GM20000 (cell line): ENCODE results near the gene CLEC20A.

ENCODE experiments used
- DNase-seq: peaks from one replicate; pipeline ENCODE4 v3.0.0; 2012; ENCODE audit warnings: low spot score
- TF ChIP-seq, protein P1 (sequence below): IDR thresholded peaks from 2 replicates; pipeline ENCODE4 v1.5.1; 2012; ENCODE audit warnings: mild to moderate bottlenecking, control low read depth; ENCODE audit errors: extremely low read depth, missing control alignments

Gene CLEC20A

DNA sequence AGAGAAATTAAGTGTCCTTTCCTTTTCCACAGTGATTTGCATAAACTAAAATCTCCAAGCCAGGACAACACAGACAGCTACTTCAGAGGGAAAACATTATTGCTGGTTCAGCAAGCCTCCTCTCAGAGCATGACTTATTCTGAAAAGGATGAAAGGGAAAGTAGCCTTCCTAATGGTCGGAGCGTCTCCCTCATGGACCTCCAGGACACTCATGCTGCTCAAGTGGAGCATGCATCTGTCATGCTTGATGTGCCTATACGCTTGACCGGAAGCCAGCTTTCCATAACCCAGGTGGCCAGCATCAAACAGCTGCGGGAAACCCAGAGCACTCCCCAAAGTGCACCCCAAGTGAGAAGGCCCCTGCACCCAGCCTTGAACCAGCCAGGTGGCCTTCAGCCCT is 39.1 kb downstream of the CLEC20A start:
- DNase-seq: no peak
- TF ChIP-seq, protein P1, sequence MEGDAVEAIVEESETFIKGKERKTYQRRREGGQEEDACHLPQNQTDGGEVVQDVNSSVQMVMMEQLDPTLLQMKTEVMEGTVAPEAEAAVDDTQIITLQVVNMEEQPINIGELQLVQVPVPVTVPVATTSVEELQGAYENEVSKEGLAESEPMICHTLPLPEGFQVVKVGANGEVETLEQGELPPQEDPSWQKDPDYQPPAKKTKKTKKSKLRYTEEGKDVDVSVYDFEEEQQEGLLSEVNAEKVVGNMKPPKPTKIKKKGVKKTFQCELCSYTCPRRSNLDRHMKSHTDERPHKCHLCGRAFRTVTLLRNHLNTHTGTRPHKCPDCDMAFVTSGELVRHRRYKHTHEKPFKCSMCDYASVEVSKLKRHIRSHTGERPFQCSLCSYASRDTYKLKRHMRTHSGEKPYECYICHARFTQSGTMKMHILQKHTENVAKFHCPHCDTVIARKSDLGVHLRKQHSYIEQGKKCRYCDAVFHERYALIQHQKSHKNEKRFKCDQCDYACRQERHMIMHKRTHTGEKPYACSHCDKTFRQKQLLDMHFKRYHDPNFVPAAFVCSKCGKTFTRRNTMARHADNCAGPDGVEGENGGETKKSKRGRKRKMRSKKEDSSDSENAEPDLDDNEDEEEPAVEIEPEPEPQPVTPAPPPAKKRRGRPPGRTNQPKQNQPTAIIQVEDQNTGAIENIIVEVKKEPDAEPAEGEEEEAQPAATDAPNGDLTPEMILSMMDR: no peak

DNA sequence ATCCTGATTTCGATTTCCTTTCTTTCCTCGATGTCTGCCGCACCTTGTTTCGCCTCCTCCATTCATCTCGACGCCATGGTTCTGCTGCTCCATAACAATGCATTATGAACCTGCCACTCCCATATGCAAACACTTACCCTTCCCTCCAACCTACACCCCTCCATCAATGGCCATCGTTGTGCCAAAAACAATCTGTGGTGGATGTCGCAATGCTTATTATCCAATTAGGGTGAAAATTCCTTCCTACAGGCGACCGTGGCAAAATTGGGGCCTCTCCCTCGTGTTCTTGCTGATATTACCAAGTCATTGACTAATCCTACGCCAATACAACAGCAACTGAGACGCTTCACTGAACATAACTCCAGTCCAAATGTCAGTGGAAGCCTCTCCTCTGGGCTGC is 40.3 kb downstream of the CLEC20A start:
- TF ChIP-seq, protein P1: no peak

GRCh38 chr1:178452013-178452412 is 44.8 kb downstream of the CLEC20A start:
- DNase-seq: no peak
- TF ChIP-seq, protein P1: no peak

More for the DNA sequence above, 40.3 kb downstream of the CLEC20A start:
- no peak for DNase-seq

DNA sequence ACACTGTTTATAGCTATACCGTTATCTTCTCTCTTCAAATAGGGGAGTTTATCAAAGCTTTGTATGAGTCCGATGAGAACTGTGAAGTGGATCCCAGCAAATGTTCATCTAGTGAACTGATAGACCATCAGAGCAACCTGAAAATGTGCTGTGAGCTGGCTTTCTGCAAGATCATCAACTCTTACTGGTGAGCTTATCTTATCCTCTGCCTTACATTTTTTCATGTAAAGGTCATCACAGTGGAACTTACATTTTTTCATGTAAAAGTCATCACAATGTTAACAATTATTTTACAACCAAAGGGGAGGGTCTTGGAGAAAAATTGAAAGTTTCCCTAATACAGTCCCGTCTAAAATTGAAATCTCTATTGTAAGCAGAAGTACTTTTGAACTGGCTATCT is 45.2 kb downstream of the CLEC20A start:
- TF ChIP-seq, protein P1: no peak
- DNase-seq: no peak

GRCh38 chr1:178450871-178451270 is 45.9 kb downstream of the CLEC20A start:
- TF ChIP-seq, protein P1: no peak
- DNase-seq: no peak

- no peak for DNase-seq
- TF ChIP-seq, protein P1: no peak
Observed at GRCh38 chr1:178442925-178443324, 53.8 kb downstream of the CLEC20A start.

- TF ChIP-seq, protein P1: no peak
- DNase-seq: no peak
Observed at GRCh38 chr1:178438432-178438831, 58.3 kb downstream of the CLEC20A start.
